Suprapubic skin (tissue), 4 donors: Measurements from ENCODE around the gene PARVB.

Source experiments
- POLR2A ChIP-seq, 2 donors: fragments of 450-650 bp; IDR thresholded peaks; one replicate each; pipeline ENCODE4 v1.6.1; 2017; ENCODE audit warnings: antibody characterized with exemption in 2 of 2, mild to moderate bottlenecking in 2 of 2, moderate library complexity in 2 of 2
- POLR2AphosphoS5 ChIP-seq, 3 donors: sonication (generic); formaldehyde crosslinking; IDR thresholded peaks; one replicate each; pipeline ENCODE4 v1.6.1; 2017; ENCODE audit warnings: antibody characterized with exemption in 3 of 3
- TF ChIP-seq, protein P1 (sequence below), 2 donors: fragments of 200-600 bp in 1 of 2; fragments of 450-650 bp in 1 of 2; sonication (generic) in 1 of 2; IDR thresholded peaks; one replicate each; pipeline ENCODE4 v1.5.1; 2016 to 2019; ENCODE audit warnings: antibody characterized with exemption in 2 of 2, mild to moderate bottlenecking in 1 of 2, moderate library complexity in 1 of 2

- TF ChIP-seq, protein P1, sequence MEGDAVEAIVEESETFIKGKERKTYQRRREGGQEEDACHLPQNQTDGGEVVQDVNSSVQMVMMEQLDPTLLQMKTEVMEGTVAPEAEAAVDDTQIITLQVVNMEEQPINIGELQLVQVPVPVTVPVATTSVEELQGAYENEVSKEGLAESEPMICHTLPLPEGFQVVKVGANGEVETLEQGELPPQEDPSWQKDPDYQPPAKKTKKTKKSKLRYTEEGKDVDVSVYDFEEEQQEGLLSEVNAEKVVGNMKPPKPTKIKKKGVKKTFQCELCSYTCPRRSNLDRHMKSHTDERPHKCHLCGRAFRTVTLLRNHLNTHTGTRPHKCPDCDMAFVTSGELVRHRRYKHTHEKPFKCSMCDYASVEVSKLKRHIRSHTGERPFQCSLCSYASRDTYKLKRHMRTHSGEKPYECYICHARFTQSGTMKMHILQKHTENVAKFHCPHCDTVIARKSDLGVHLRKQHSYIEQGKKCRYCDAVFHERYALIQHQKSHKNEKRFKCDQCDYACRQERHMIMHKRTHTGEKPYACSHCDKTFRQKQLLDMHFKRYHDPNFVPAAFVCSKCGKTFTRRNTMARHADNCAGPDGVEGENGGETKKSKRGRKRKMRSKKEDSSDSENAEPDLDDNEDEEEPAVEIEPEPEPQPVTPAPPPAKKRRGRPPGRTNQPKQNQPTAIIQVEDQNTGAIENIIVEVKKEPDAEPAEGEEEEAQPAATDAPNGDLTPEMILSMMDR (IDR thresholded peaks at IDR 0.05): no peak
- TF ChIP-seq POLR2A (IDR thresholded peaks at IDR 0.05) (no peak), POLR2AphosphoS5 (IDR thresholded peaks at IDR 0.05) (no peak)
Observed at GRCh38 chr22:44133161-44133560, 109.1 kb downstream of the PARVB start.
